HG02884 (cell line): ENCODE data around the gene SOX6.
A peak's percentile ranks its signal among the peaks of the same experiment; 100 is the strongest.

ENCODE experiments used
- ATAC-seq: cut with Tn5 transposase; IDR thresholded peaks from one replicate; pipeline ENCODE4 v1.9.1; 2021; ENCODE audit warnings: mild to moderate bottlenecking, moderate library complexity; ENCODE audit not compliant: unreplicated experiment

Gene SOX6

DNA sequence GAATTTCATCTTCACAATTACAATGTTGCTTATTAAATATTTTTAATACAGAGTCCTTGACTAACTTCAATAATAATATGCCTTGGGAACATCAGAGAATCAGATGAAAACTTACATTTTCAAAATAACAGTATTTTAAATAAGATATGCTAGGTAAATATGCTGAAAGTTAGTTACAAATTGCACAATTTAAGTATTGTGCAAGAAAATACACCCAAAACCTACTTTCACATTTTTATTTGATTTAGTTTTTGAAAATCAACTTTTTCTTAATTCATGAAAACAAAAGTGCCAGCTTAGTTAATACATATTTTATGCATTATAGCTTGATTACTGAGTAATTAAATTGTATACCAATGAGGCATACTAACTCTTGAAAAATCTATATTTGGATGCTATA lies 76.8 kb downstream of the SOX6 start:
- no peak for ATAC-seq

DNA sequence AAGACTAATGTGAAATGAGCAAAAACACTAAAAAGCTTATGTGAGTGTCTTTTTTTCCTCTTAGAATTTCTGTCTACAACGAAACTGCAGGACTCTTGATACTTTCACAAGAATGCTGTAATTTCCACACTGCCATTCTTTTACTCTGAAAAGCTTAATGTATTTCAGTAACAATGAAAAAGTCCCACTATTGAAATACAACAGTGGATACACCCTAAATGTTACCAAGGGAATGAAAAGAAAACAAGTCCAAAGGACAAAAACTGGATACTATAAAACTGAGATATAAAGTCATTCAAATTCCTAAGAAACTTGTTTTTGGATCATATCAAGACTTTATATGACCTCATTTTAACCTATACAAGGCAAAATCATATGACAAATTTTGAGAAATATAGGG lies 77.4 kb downstream of the SOX6 start:
- no peak for ATAC-seq

DNA sequence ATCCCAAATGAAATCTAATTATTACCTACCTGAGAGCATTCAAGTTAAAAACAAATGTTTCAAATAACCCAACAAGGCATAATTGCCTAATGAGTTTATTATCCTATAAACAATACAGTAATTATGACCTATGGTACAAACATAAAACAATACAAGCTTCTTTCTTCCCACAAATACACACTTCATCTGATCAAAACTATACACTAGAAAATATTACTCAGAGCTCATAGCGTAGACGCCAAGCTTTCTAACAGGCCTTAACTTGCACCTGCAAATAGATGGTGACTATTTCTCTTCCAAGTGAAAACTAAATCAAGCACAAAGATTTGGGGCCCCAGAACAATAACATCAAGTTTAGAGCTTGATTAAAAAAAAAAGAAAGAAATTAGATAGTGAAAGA lies 78.1 kb downstream of the SOX6 start:
- ATAC-seq = no peak

DNA sequence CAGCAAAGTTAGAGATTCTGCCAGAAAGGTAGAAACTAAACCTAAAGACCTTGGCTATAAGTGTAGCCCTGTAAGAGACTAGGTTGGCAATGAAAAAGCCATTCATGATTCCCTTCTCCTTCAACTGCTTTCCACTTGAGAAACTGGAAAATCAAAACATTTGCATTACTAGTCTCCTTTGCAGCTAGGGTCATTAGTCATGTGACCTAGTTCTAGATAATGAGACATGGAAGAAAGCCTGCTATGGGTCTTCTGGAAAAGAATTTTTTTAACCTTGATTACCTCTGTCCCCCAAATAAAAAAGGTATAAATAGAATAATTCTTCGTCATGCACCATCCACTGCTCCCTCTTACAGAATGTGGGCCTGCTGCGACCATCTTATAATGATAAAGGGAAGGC lies 80.1 kb downstream of the SOX6 start:
- no peak for ATAC-seq

DNA sequence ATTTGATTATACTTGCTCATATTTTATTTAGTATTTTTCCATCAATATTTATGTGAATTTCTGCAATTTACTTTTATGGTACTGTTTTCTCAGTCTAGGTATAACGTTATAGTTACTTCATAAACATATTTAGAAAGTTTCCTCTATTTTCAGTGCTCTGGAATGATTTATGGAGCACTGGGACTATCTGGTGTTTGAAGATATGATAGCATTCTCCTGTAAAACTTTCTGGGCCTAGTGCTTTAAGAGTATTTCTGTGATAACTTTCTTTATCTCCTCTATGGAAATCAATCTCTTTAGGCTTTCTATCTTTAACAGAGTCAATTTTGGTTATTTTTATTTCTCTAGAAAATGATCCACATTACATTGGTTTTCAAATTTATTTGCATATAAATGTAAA lies 85.1 kb downstream of the SOX6 start:
- ATAC-seq = no peak

DNA sequence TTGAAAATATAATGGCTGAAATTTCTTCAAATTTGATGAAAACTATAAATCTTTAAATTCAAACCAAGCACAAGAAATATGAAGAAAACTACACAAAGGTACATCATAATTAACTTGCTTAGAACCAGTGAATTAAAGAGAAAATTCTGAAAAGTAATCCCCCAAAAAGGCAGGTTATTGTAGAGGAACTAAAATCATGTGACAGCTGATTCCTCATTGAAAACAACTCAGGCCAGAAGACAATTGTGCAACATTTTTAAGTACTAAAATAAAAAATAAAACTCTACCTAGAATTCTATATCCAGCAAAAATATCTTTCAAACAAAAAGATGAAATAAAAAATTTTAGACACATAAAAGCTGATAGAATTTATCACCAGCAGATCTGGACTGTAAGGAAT lies 90.3 kb downstream of the SOX6 start:
- no peak for ATAC-seq

DNA sequence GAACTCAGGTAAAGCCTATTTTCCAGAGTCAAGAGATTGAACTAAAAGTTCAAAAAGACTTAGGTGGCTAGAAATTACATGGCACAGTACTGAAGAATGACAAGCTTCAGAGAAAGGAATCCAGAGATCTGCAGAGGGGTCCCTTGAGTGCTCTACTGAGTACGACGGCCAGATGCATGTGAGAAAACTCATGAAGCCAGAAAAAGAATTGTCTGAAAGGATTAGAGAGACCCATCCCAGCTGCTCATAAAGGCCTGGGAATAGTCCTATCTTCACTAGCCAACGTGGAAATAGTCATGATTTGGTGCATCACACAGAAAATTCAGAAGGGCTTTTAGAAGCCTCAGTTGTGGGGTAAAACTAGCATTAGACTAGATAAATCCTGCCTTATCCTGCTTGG lies 91.3 kb downstream of the SOX6 start:
- no peak for ATAC-seq

DNA sequence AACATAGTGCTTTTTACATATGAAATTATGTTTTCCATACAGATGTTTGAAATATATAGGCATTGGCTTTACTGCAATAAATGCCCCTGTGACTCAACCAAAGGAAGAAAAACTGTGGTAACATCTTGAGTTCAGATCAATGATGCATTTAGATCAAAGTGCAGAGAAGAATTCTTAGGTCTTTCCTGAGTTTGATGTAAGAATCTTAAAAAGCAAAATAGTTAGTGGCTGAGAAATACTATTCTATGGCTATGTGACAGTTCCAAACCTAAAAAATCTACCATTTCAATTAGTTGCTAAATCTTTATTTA lies 93.7 kb downstream of the SOX6 start:
- ATAC-seq = no peak

DNA sequence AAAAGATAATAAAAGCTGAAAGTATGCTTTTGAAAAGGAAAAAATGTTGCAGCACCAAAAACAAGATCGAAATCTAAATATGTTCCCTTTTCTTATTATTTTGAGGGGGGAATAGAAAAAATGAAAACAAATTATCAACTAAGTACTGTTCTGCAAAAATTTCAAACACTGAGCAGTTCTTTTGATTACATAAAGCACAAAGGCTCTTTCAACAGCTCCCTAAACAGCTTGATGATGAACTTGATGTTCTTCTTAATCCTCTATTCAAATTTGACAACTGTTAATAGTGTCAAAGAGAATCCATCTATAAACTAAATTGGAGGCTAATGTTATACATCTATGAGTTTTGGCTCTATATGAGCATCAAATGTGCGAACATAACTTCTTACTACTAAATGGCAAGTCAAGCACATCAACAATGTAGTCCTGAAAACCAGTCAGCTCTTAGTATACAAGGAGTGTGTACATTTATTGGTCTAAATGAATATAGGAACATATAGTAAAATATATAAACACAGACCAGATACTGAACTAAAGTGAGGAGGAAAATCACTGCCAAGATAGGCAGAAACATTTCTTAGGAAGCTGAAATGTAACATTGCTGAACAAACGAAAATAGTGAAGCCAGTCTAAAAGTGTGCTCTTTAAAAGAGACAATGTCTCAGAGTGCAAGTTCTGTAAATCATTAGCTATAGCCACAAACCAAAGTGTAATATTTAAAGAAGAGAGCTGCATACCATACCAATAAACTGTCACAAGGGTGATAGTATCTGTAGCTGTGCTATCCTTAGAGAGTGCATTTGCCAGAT lies 94.3 kb downstream of the SOX6 start:
- ATAC-seq = no peak

DNA sequence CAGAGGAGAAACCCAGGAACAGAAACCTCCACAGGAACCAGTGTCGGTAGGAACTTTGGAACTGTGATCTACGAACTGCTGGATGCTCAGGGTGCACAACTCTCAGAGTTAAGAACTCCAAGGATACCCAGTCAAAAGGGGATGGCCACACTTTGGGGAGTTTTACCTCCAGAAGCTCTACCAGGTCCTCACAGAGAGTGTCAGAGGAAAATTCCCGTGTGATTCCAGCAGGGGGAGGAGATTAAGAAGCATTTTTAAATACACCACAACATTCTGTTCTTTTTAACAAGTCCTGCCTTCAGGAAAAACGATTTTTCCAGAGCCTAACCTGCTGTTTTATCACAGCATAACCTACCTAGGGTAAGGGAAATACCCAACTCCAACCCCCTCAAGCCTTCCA lies 104.0 kb downstream of the SOX6 start:
- ATAC-seq = no peak

DNA sequence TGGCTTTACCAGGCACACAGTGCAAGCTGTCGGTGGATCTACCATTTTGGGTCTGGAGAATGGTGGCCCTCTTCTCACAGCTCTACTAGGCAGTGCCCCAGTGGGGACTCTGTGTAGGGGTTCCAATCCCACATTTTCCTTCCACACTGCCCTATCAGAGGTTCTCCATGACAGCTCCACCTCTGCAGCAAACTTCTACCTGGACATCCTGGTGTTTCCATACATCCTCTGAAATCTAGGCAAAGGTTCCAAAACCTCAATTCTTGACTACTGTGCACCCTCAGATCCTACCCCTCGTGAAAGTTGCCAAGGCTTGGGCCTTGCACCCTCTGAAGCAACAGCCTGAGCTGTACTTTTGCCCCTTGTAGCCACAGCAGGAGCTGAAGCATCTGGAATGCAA lies 108.1 kb downstream of the SOX6 start:
- ATAC-seq = no peak

DNA sequence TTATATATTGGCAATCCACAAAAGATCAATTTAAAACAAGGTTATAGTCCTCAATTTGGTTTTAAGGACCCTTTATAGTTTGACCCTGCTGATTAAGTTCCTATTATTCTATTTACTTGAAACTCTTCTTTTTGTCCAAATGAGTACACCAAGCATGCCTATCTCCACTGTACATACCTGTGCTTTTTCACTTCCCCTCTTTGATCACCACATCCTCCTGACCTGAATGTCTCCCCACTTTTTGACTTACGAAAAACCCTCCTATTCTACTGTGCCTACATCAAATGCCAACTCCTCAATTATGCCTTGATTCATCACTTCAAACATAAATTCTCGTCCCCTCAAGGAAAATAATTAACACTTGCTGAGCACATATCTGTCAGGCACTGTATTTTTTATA lies 113.5 kb downstream of the SOX6 start:
- ATAC-seq = peak; percentile 67

DNA sequence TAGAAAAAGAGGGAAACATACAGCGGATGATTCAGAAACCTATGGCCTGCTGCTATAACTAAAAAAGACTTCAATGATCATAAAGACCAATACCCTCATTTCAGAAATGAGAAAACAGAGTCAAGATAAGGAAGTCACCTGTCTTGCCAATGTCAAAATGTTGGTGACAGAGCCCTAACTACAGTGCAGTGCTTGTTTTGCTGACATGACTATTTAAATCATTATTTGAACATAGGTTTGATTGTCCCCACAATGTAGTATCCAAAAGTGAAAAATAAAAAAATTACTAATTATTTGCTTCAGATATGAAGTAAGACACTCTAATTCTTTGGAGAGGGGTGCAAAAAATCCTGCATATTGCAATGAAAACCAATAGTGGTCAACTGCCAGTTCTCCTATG lies 115.7 kb downstream of the SOX6 start:
- ATAC-seq = no peak

DNA sequence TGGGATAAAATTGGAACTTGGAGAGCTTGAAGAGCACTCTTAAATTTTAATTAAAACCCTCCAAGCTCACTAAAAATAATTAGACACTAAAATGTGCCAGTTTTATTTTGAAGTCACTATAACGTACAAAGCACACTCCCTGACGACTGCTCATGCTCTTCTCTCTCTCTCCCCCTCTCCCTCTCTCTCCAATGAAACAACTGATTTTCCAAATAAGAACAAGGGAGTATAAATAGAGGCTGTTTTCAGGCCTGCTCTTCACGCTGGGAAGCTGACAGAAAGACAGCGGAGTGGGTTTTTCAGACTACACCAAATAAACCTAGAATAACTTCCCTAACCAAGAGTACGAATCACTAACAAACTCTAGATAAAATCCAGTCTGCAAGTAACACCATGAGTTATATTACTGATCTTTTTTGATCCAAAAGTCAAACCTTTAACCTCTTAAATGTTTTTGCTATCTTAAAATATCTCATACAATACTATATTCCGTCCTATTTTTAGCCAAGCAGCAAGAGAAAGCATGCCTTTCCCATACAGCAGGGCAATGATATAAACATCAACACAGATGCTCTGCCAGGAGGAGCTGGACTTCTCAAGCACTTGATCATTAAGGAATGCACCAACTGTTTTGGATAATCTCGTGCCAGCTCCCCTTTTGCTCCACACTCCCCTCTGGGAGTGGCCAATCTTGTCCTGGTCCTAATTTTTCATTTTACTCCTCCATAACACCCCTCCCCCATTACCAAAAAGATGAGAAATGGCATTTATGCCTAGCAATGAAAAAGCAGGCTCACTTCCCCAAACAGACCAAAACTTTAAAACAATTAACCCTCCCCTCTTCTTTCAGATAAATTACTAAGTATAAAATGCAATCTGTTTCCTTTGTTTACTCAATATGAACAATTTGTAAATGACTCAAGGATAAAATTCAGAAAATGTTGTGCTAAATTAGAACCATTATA lies 116.9 kb downstream of the SOX6 start:
- no peak for ATAC-seq

DNA sequence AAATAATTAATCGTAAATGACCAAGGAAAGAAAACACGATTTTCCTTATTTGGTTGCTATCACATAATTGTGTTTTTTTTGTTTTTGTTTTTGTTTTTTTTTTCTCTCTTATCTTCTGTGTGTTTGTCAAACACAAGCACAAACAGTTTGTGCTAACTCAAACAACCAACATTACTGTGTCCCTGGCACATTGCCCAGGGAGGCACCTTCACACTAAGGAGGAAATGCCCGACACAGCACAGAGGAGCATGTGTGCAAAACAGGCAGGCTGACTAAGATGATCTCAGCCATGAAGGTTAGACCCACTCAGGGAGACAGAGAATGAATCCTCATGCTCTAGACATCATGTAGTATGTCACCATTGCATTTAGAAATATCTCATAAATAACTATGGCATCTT lies 130.1 kb downstream of the SOX6 start:
- no peak for ATAC-seq

DNA sequence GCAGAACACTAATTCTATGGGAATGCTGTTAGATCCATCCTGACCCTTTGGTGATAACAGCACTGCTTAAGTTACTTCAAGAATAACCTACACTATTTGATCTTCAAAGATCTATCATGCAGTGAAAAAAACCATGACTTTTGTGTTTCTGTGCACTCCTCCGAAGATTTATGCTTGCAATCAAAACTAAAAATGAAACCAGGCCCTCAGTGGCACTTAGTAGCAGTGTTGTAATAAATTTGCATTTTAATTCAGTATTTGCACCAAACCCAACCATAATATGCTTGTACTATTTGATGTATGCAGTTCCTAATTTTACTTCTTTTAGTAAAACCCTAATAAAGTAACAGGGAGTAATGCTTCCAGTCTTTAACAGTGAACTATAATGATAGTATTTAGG lies 130.7 kb downstream of the SOX6 start:
- ATAC-seq = no peak

DNA sequence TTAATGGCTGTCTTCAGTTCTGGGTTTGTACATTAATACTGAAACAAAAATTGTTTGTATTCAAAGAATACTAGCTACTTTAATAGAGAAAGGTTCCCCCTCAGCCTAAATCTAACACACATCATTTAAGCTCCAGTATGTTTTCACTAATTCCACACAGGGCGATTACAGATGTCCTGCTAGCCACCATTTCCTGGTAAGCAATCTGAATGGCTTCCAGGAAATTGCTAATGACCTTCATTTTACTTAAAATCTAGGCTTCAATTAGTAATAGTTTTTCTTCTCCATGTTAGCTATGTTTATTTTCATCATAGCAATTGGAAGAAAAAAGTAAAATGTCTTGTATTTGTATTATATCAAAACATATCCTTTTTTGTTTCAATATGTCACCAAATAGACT lies 132.8 kb downstream of the SOX6 start:
- no peak for ATAC-seq

DNA sequence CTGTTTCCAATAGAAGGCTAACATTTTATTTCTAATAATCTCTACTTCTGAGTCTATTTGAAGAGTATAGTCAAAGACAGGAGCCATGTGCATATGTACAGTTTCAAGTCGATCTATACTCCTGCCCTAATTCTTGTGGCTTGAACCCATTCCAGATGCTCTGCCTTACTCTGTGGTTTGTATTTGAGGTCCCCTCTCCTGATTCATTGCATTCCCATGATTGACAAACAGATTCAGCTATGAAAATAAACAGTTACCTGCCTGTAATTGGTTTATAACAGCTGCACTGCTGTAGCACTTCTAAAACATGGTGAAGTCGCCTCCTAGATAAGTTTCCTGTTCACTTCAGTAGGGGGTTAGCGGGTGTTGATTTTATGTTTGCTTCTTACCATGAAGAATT lies 138.7 kb downstream of the SOX6 start:
- ATAC-seq = no peak

DNA sequence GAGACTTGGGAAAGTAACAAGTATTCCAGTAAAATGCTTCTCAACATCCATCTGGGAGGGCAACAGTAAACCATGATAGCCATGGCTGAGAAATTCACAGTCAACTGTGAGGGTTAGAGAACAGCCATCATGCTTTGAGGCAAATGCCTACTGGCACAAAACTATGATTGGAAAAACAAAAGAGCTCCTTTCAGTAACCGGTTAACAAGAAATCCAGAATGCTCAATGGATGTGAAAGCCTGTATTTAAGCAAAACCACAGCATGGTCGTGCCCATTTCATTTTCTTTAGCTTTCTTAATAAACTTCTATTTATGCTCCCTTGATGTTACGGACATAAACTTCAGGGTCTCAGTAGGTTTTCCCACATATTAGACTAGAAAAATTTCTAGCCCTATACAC lies 139.5 kb downstream of the SOX6 start:
- ATAC-seq = no peak

DNA sequence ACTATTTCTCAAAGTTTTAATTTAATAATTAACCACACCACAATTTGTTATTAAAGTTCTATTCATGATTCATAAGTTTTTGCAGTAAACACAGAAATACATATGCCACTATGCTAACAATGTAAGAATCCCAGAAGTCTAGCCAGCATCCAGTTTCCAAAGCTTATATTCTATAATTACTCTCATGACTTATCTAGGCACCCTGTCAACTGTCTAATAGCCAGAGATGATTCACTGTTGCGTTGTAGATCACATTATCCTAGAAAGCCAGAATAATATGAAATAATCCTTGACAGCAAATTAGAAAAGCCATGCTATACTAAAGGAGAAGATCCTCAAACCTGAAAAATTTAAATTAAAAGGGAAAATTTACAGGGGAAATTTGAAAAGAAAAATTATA lies 141.0 kb downstream of the SOX6 start:
- no peak for ATAC-seq

DNA sequence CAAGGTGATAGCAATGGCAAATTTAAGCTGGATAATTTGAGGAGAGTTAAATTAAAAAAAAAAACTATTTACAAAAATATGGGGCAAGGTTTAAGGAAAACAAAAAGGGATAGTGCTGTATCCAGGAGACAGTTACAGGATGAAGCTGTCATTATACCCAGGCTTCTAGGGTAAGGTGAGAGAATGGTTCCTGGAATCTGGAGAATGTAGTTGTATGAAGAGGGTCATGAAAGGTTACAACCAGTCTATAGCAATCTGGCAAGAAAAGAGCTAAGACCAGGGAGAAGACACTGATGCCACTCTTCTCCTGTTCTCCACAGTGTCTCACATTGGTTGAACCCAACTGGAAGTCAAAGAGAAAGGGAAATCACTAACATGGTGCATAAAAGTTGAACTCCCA lies 144.9 kb downstream of the SOX6 start:
- no peak for ATAC-seq

DNA sequence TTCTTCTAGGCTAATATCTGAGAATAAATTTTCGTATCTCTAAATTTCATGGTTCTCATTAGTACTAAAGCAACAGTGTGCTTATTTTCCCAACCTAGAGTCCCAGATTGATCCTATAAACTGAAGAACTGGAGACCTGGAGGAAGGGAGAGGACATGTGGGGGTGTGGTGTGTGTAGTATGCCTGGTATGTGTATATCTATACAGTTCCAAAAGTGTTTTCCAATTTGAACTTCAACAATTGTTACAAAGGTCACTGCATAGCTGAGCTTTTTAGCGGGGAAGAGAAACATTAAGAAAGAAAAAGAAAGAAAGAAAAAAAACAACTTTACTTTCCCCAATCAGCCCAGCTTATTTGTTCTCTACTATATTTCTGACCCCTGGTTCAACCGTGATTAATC lies 152.1 kb downstream of the SOX6 start:
- ATAC-seq = no peak
